HCT116 (cell line): ENCODE data around the gene DNAH9. TPM values are rescaled to one million over a fixed set of nuclear protein-coding genes. Genes with fewer than 3 reads are reported as not detected.

Source experiments
- ATAC-seq: fragments of 200-7000 bp; cut with Tn5 transposase; 2 replicates; pipeline ENCODE4 v1.9.1; 2020; ENCODE audit warnings: mild to moderate bottlenecking, moderate library complexity
- BruUV-seq: library from RNA; stranded (reverse); fragments of 400-500 nt; replicated peaks from 2 replicates; lab custom pipeline; 2021; lab: Mats Ljungman, UMichigan
- CTCF ChIA-PET: fragments of 300-600 bp; sonication (Branson Sonifier 250); formaldehyde crosslinking; loops from one replicate; lab custom pipeline; 2021; ENCODE audit warnings: antibody characterized with exemption; lab: Charles Lee
- POLR2A ChIA-PET: fragments of 300-600, 350-600 bp; sonication (Branson Sonifier 250); formaldehyde crosslinking; loops from one replicate; lab custom pipeline; 2021; ENCODE audit warnings: antibody characterized with exemption; lab: Charles Lee
- RAD21 ChIA-PET, 2 experiments: fragments of 300-600 bp; sonication (Branson Sonifier 250); formaldehyde crosslinking; loops; one replicate each; lab custom pipeline; 2023; ENCODE audit warnings: low total read pairs in 2 of 2; ENCODE audit not compliant: uncharacterized antibody in 2 of 2, unreplicated experiment in 2 of 2, low non-redundant PET in 1 of 2; lab: Charles Lee
- DNase-seq: peaks from one replicate; pipeline ENCODE4 v3.0.0-alpha.2; 2010; ENCODE audit warnings: low read depth, low spot score
- H2AFZ ChIP-seq: fragments of 200-600 bp; shearing (Covaris generic), sonication (generic); 2 replicates; pipeline ENCODE4 v1.6.1; 2017; ENCODE audit warnings: low read depth, mixed run types, mixed read lengths, antibody characterized with exemption, low read length; ENCODE audit not compliant: poor library complexity, severe bottlenecking
- H3K27ac ChIP-seq: 2 replicates; pipeline ENCODE4 v1.5.1; 2012; ENCODE audit warnings: low read depth, low read length
- H3K27me3 ChIP-seq: fragments of 200-600 bp; sonication (generic); 2 replicates; pipeline ENCODE4 v1.6.1; 2016; ENCODE audit warnings: mixed run types, low read length, mixed read lengths; ENCODE audit not compliant: insufficient read depth
- H3K36me3 ChIP-seq, 2 experiments: fragments of 200-500 bp in 1 of 2; fragments of 200-600 bp in 1 of 2; sonication (Bioruptor generic) in 1 of 2; sonication (generic) in 1 of 2; 2 replicates each; pipeline versions ENCODE4 v1.5.1 to v1.6.1; 2014 to 2016; ENCODE audit warnings: low read length in 2 of 2, inconsistent platforms in 1 of 2, mixed read lengths in 1 of 2, mixed run types in 1 of 2; ENCODE audit not compliant: insufficient read depth in 2 of 2, control insufficient read depth in 1 of 2
- H3K4me1 ChIP-seq, 2 experiments: fragments of 200-600 bp in 1 of 2; sonication (generic) in 1 of 2; 2 replicates each; pipeline versions ENCODE4 v1.5.1 to v1.6.1; 2012 to 2017; ENCODE audit warnings: low read length in 2 of 2, inconsistent platforms in 1 of 2, mild to moderate bottlenecking in 1 of 2, mixed read lengths in 1 of 2, mixed run types in 1 of 2, moderate library complexity in 1 of 2; ENCODE audit not compliant: insufficient read depth in 2 of 2, control insufficient read depth in 1 of 2
- H3K4me2 ChIP-seq: fragments of 200-600 bp; sonication (generic); 2 replicates; pipeline ENCODE4 v1.6.1; 2017; ENCODE audit warnings: mixed run types, low read length, mixed read lengths
- H3K4me3 ChIP-seq, 2 experiments: fragments of 200-600 bp in 1 of 2; sonication (generic) in 1 of 2; replicated peaks in 1 of 2; 2 replicates each; pipeline ENCODE4 v1.5.1; 2011 to 2016; ENCODE audit warnings: low read length in 2 of 2, control low read depth in 1 of 2, low read depth in 1 of 2, mild to moderate bottlenecking in 1 of 2, mixed read lengths in 1 of 2, mixed run types in 1 of 2
- H3K79me2 ChIP-seq: fragments of 200-600 bp; sonication (generic); 2 replicates; pipeline ENCODE4 v1.6.1; 2017; ENCODE audit warnings: mild to moderate bottlenecking, mixed run types, low read length, moderate library complexity, mixed read lengths; ENCODE audit not compliant: insufficient read depth
- H3K9ac ChIP-seq: fragments of 200-600 bp; sonication (generic); 2 replicates; pipeline ENCODE4 v1.6.1; 2016; ENCODE audit warnings: low read length, mixed read lengths
- H3K9me2 ChIP-seq: fragments of 200-600 bp; sonication (generic), shearing (Covaris generic); 2 replicates; pipeline ENCODE4 v1.6.1; 2017; ENCODE audit warnings: mixed run types, mild to moderate bottlenecking, moderate library complexity; ENCODE audit not compliant: insufficient read depth
- H3K9me3 ChIP-seq, 2 experiments: fragments of 200-500 bp in 1 of 2; fragments of 200-600 bp in 1 of 2; sonication (Bioruptor generic) in 1 of 2; sonication (generic) in 1 of 2; 2 replicates each; pipeline ENCODE4 v1.6.1; 2014 to 2017; ENCODE audit warnings: low read length in 2 of 2, mixed read lengths in 2 of 2, inconsistent platforms in 1 of 2, low read depth in 1 of 2, mild to moderate bottlenecking in 1 of 2, mixed run types in 1 of 2, moderate library complexity in 1 of 2; ENCODE audit not compliant: control insufficient read depth in 1 of 2, insufficient read depth in 1 of 2
- H4K20me1 ChIP-seq: fragments of 200-600 bp; sonication (generic), shearing (Covaris generic); 2 replicates; pipeline ENCODE4 v1.6.1; 2017; ENCODE audit warnings: mixed run types, mild to moderate bottlenecking, moderate library complexity; ENCODE audit not compliant: insufficient read depth
- ATF3 ChIP-seq: IDR thresholded peaks from 2 replicates; pipeline ENCODE4 v1.6.1; 2012
- CBX3 ChIP-seq: IDR thresholded peaks from 2 replicates; pipeline ENCODE4 v1.6.1; 2012; ENCODE audit warnings: low read depth
- CEBPB ChIP-seq: IDR thresholded peaks from 2 replicates; pipeline ENCODE4 v1.6.1; 2012; ENCODE audit warnings: low read depth
- EGR1 ChIP-seq: IDR thresholded peaks from 2 replicates; pipeline ENCODE4 v1.6.1; 2012; ENCODE audit warnings: low read depth
- JUND ChIP-seq: IDR thresholded peaks from 2 replicates; pipeline ENCODE4 v1.6.1; 2012
- MAX ChIP-seq: IDR thresholded peaks from 2 replicates; pipeline ENCODE4 v1.6.1; 2012
- POLR2AphosphoS5 ChIP-seq: IDR thresholded peaks from 2 replicates; pipeline ENCODE4 v1.6.1; 2011; ENCODE audit warnings: mild to moderate bottlenecking, low read depth, low read length, moderate library complexity
- RAD21 ChIP-seq: IDR thresholded peaks from 2 replicates; pipeline ENCODE4 v1.6.1; 2012; ENCODE audit warnings: low read depth, mild to moderate bottlenecking
- REST ChIP-seq: IDR thresholded peaks from 2 replicates; pipeline ENCODE4 v1.6.1; 2012; ENCODE audit warnings: low read depth
- SP1 ChIP-seq: IDR thresholded peaks from 2 replicates; pipeline ENCODE4 v1.6.1; 2012; ENCODE audit warnings: low read depth
- ZFX ChIP-seq: fragments of 450-650 bp; IDR thresholded peaks from 2 replicates; pipeline ENCODE4 v1.6.1; 2017
- ZNF274 ChIP-seq: fragments of 200-500 bp; sonication (Bioruptor generic); IDR thresholded peaks from 2 replicates; pipeline ENCODE4 v1.6.1; 2014; ENCODE audit warnings: mild to moderate bottlenecking, low read depth, low read length, inconsistent platforms
- intact Hi-C: fragments of 100-400 bp; cut with micrococcal nuclease; formaldehyde crosslinking; loops from 2 replicates; pipeline ENCODE4 v1.10.0; 2022
- total RNA-seq: library from RNA; stranded (reverse); gene quantifications from one replicate; pipeline ENCODE4 v1.2.1, GENCODE V29; 2021; ENCODE audit not compliant: unreplicated experiment

Gene DNAH9
- total RNA-seq, 1 experiment from 2014 or later: not detected

- no peak overlapping the region for H3K9ac ChIP-seq
- no peak for DNase-seq
- no peak overlapping the region for H3K27ac ChIP-seq
- ATAC-seq: no peak
- no peaks in the 10 kb centered on the region for H3K9me2 ChIP-seq
- intact Hi-C loops: loop anchor here (1.0 to 10.0 kb wide), 2 partner anchors 15 to 339 kb away; no protein-coding TSS in a partner anchor
- TF ChIP-seq ZFX (no peak), EGR1 (no peak), JUND (no peak), MAX (no peak), CBX3 (no peak), ZNF274 (no peak), REST (no peak), ATF3 (no peak), SP1 (no peak), RAD21 (no peak), POLR2AphosphoS5 (no peak), CEBPB (no peak)
- no peaks in the 10 kb centered on the region for H3K79me2 ChIP-seq
- H4K20me1 ChIP-seq: no peaks in the 10 kb centered on the region
- H3K27me3 ChIP-seq: no peaks in the 10 kb centered on the region
- no peak overlapping the region for H3K4me3 ChIP-seq
- POLR2A ChIA-PET: no interaction called here
- no peaks in the 10 kb centered on the region for H3K9me3 ChIP-seq
- RAD21 ChIA-PET: no interaction called here
- no peak overlapping the region for H3K4me2 ChIP-seq
- BruUV-seq: no TSS peak
- CTCF ChIA-PET: interaction anchor here (1.5 kb wide), 1 partner anchor 291 kb away, joined by 8 read pairs; no protein-coding TSS in a partner anchor
- no peaks in the 10 kb centered on the region for H3K36me3 ChIP-seq
- H2AFZ ChIP-seq: no peak overlapping the region
- H3K4me1 ChIP-seq: no peaks in the 10 kb centered on the region
Observed at GRCh38 chr17:11645426-11645825, 47.2 kb downstream of the DNAH9 start.
